ENCODE data around the gene NPHS1. TPM values are rescaled to one million over a fixed set of nuclear protein-coding genes. Genes with fewer than 3 reads are reported as not detected.

NPHS1 gene
- total and polyA plus RNA-seq, 4 experiments from 2014 or later = not detected

GRCh38 chr19:35784503-35785338 is 67.6 kb downstream of the NPHS1 start:
- Mint-ChIP-seq H3K27ac (no peak overlapping the region), H3K36me3 (peaks cover 7 to 17% of the 10 kb centered on the region in 2 donors), H3K4me1 (peaks cover 0 to 1% (median 0%) of the 10 kb centered on the region in 4 donors), H3K9me3 (peaks cover 0 to 2% (median 0%) of the 10 kb centered on the region in 8 donors), H3K27me3 (no peaks in the 10 kb centered on the region), H3K4me3 (no peak overlapping the region)
- Histone ChIP-seq H3K4me3 (ENCODE audit: low read length in 2 of 2) (no peak overlapping the region), H3K27ac (ENCODE audit: low read depth, low read length) (no peak overlapping the region), H3K36me3 (ENCODE audit: insufficient read depth, low read length) (peaks cover 8% of the 10 kb centered on the region), H3K27me3 (ENCODE audit: insufficient read depth, low read length) (no peaks in the 10 kb centered on the region), H3K4me1 (ENCODE audit: insufficient read depth, low read length) (no peaks in the 10 kb centered on the region), H3K9me3 (ENCODE audit: control insufficient read depth in 1 of 2, low read length in 2 of 2) (no peaks in the 10 kb centered on the region)
- ChIA-PET POLR2A (ENCODE audit: partially characterized antibody) (no interaction called here), CTCF (ENCODE audit: partially characterized antibody) (no interaction called here)
- intact Hi-C loops (cut with micrococcal nuclease) = no loop called here
- DNase-seq = no peak

GRCh38 chr19:35783469-35784434 is 68.6 kb downstream of the NPHS1 start:
- H3K9me3 ChIP-seq (ENCODE audit: control insufficient read depth in 1 of 2, low read length in 2 of 2) = no peaks in the 10 kb centered on the region
- intact Hi-C loops (cut with micrococcal nuclease) = no loop called here
- H3K4me1 ChIP-seq (ENCODE audit: insufficient read depth, low read length) = no peaks in the 10 kb centered on the region
- no peaks in the 10 kb centered on the region for H3K27me3 ChIP-seq (ENCODE audit: insufficient read depth, low read length)
- ChIA-PET CTCF (ENCODE audit: partially characterized antibody) (no interaction called here), POLR2A (ENCODE audit: partially characterized antibody) (no interaction called here)
- H3K27ac ChIP-seq (ENCODE audit: low read depth, low read length) = no peak overlapping the region
- Mint-ChIP-seq H3K4me1 (peaks cover 0 to 1% (median 0%) of the 10 kb centered on the region in 4 donors), H3K27ac (no peak overlapping the region), H3K27me3 (no peaks in the 10 kb centered on the region), H3K9me3 (peaks cover 0 to 2% (median 0%) of the 10 kb centered on the region in 8 donors), H3K4me3 (no peak overlapping the region), H3K36me3 (peaks cover 7 to 19% of the 10 kb centered on the region in 2 donors)
- DNase-seq = no peak
- peaks cover 8% of the 10 kb centered on the region for H3K36me3 ChIP-seq (ENCODE audit: insufficient read depth, low read length)
- no peak overlapping the region for H3K4me3 ChIP-seq (ENCODE audit: low read length in 2 of 2)

- Mint-ChIP-seq H3K4me3 (no peak overlapping the region), H3K4me1 (peaks cover 0 to 4% (median under 1%) of the 10 kb centered on the region in 4 donors), H3K27ac (peak overlapping the region in 2 of 7 donors; percentile 6 to 51), H3K36me3 (peaks cover 7 to 19% of the 10 kb centered on the region in 2 donors), H3K27me3 (no peaks in the 10 kb centered on the region), H3K9me3 (peaks cover 0 to 2% (median 0%) of the 10 kb centered on the region in 8 donors)
- ChIA-PET CTCF (ENCODE audit: partially characterized antibody) (no interaction called here), POLR2A (ENCODE audit: partially characterized antibody) (no interaction called here)
- no peak overlapping the region for H3K27ac ChIP-seq (ENCODE audit: low read depth, low read length)
- H3K4me1 ChIP-seq (ENCODE audit: insufficient read depth, low read length) = no peaks in the 10 kb centered on the region
- no peak overlapping the region for H3K4me3 ChIP-seq (ENCODE audit: low read length in 2 of 2)
- no peaks in the 10 kb centered on the region for H3K27me3 ChIP-seq (ENCODE audit: insufficient read depth, low read length)
- peaks cover 8% of the 10 kb centered on the region for H3K36me3 ChIP-seq (ENCODE audit: insufficient read depth, low read length)
- H3K9me3 ChIP-seq (ENCODE audit: control insufficient read depth in 1 of 2, low read length in 2 of 2) = no peaks in the 10 kb centered on the region
- intact Hi-C loops (cut with micrococcal nuclease) = no loop called here
- no peak for DNase-seq
Observed at GRCh38 chr19:35782589-35782988, 69.7 kb downstream of the NPHS1 start.

- POLR2A ChIA-PET (ENCODE audit: partially characterized antibody) = no interaction called here
- Mint-ChIP-seq H3K4me1 (peaks cover 4 to 14% (median 6%) of the 10 kb centered on the region in 4 donors), H3K27me3 (no peaks in the 10 kb centered on the region), H3K4me3 (no peak overlapping the region), H3K9me3 (peaks cover 0 to 2% (median 0%) of the 10 kb centered on the region in 8 donors), H3K36me3 (peaks cover 7 to 23% of the 10 kb centered on the region in 2 donors), H3K27ac (peak overlapping the region in 1 of 7 donors; percentile 76)
- CTCF ChIA-PET (ENCODE audit: partially characterized antibody) = no interaction called here
- H3K27me3 ChIP-seq (ENCODE audit: insufficient read depth, low read length) = no peaks in the 10 kb centered on the region
- peaks cover 8% of the 10 kb centered on the region for H3K36me3 ChIP-seq (ENCODE audit: insufficient read depth, low read length)
- no peak overlapping the region for H3K4me3 ChIP-seq (ENCODE audit: low read length in 2 of 2)
- no peak overlapping the region for H3K27ac ChIP-seq (ENCODE audit: low read depth, low read length)
- no peak for DNase-seq
- no peaks in the 10 kb centered on the region for H3K9me3 ChIP-seq (ENCODE audit: control insufficient read depth in 1 of 2, low read length in 2 of 2)
- intact Hi-C loops (cut with micrococcal nuclease) = no loop called here
- H3K4me1 ChIP-seq (ENCODE audit: insufficient read depth, low read length) = no peaks in the 10 kb centered on the region
Observed at GRCh38 chr19:35781650-35782049, 70.7 kb downstream of the NPHS1 start.

GRCh38 chr19:35780717-35781116 is 71.6 kb downstream of the NPHS1 start:
- Histone ChIP-seq H3K9me3 (ENCODE audit: control insufficient read depth in 1 of 2, low read length in 2 of 2) (no peaks in the 10 kb centered on the region), H3K27ac (ENCODE audit: low read depth, low read length) (no peak overlapping the region), H3K36me3 (ENCODE audit: insufficient read depth, low read length) (peaks cover 8% of the 10 kb centered on the region), H3K4me3 (ENCODE audit: low read length in 2 of 2) (no peak overlapping the region), H3K4me1 (ENCODE audit: insufficient read depth, low read length) (peaks cover 6% of the 10 kb centered on the region), H3K27me3 (ENCODE audit: insufficient read depth, low read length) (no peaks in the 10 kb centered on the region)
- H3K9me3 Mint-ChIP-seq = peaks cover 0 to 1% (median 0%) of the 10 kb centered on the region in 8 donors
- H3K27ac Mint-ChIP-seq = no peak overlapping the region
- H3K4me3 Mint-ChIP-seq = no peak overlapping the region
- peaks cover 7 to 20% (median 12%) of the 10 kb centered on the region in 4 donors for H3K4me1 Mint-ChIP-seq
- no peaks in the 10 kb centered on the region for H3K27me3 Mint-ChIP-seq
- no peak for DNase-seq
- ChIA-PET CTCF (ENCODE audit: partially characterized antibody) (no interaction called here), POLR2A (ENCODE audit: partially characterized antibody) (no interaction called here)
- H3K36me3 Mint-ChIP-seq = peaks cover 7 to 24% of the 10 kb centered on the region in 2 donors
- intact Hi-C loops (cut with micrococcal nuclease) = no loop called here

- ChIA-PET POLR2A (ENCODE audit: partially characterized antibody) (no interaction called here), CTCF (ENCODE audit: partially characterized antibody) (no interaction called here)
- intact Hi-C loops (cut with micrococcal nuclease) = no loop called here
- DNase-seq = no peak
- H3K4me3 Mint-ChIP-seq = no peak overlapping the region
- Histone ChIP-seq H3K4me1 (ENCODE audit: insufficient read depth, low read length) (peaks cover 8% of the 10 kb centered on the region), H3K4me3 (ENCODE audit: low read length in 2 of 2) (no peak overlapping the region), H3K27ac (ENCODE audit: low read depth, low read length) (no peak overlapping the region), H3K9me3 (ENCODE audit: control insufficient read depth in 1 of 2, low read length in 2 of 2) (no peaks in the 10 kb centered on the region), H3K36me3 (ENCODE audit: insufficient read depth, low read length) (peaks cover 8% of the 10 kb centered on the region), H3K27me3 (ENCODE audit: insufficient read depth, low read length) (no peaks in the 10 kb centered on the region)
- H3K27me3 Mint-ChIP-seq = no peaks in the 10 kb centered on the region
- H3K9me3 Mint-ChIP-seq = no peaks in the 10 kb centered on the region
- H3K27ac Mint-ChIP-seq = no peak overlapping the region
- H3K4me1 Mint-ChIP-seq = peaks cover 8 to 23% (median 13%) of the 10 kb centered on the region in 4 donors
- H3K36me3 Mint-ChIP-seq = peaks cover 7 to 24% of the 10 kb centered on the region in 2 donors
Observed at GRCh38 chr19:35780058-35780457, 72.2 kb downstream of the NPHS1 start.

GRCh38 chr19:35779033-35779432 is 73.3 kb downstream of the NPHS1 start:
- Histone ChIP-seq H3K27ac (ENCODE audit: low read depth, low read length) (no peak overlapping the region), H3K36me3 (ENCODE audit: insufficient read depth, low read length) (peaks cover 8% of the 10 kb centered on the region), H3K27me3 (ENCODE audit: insufficient read depth, low read length) (no peaks in the 10 kb centered on the region), H3K9me3 (ENCODE audit: control insufficient read depth in 1 of 2, low read length in 2 of 2) (no peaks in the 10 kb centered on the region), H3K4me3 (ENCODE audit: low read length in 2 of 2) (no peak overlapping the region), H3K4me1 (ENCODE audit: insufficient read depth, low read length) (peaks cover 15% of the 10 kb centered on the region)
- Mint-ChIP-seq H3K36me3 (peaks cover 7 to 24% of the 10 kb centered on the region in 2 donors), H3K27me3 (no peaks in the 10 kb centered on the region), H3K4me1 (peaks cover 11 to 33% (median 21%) of the 10 kb centered on the region in 4 donors), H3K4me3 (no peak overlapping the region), H3K27ac (no peak overlapping the region), H3K9me3 (no peaks in the 10 kb centered on the region)
- ChIA-PET CTCF (ENCODE audit: partially characterized antibody) (no interaction called here), POLR2A (ENCODE audit: partially characterized antibody) (no interaction called here)
- intact Hi-C loops (cut with micrococcal nuclease) = no loop called here
- DNase-seq = no peak

Data from CD4-positive, alpha-beta memory T cell (primary cell).